Measurements from ENCODE around the gene TTLL10. TPM values are rescaled to one million over a fixed set of nuclear protein-coding genes. Genes with fewer than 3 reads are reported as not detected.

TTLL10 gene
- total RNA-seq, 1 donor from 2014 or later, result not detected

DNA sequence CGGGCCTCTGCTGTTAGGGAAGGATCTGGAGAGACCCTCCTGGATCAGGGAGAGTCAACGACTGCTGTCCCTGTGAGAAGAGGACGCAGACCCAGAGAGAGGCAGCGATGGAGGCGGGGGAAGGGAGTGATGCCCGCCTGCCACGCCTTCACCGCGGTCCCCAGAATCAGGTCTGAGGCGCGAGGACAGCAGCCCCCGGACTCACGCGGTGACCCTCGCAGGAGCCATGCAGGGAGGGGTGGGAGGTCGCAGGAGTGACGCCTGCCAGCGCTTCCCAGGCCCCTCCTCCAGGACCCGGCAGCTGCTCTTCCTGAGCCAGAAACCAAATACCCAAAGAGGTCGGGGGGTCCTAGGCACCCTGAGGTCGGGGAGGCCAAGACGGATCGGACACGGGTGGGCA, 46.5 kb downstream of the TTLL10 start:
- H3K36me3 ChIP-seq (ENCODE audit: control insufficient read depth, insufficient read depth, low read length), result peaks cover 1% of the 10 kb centered on the region
- H3K27me3 ChIP-seq (ENCODE audit: control insufficient read depth, insufficient read depth, low read length), result no peaks in the 10 kb centered on the region
- no peak for DNase-seq (ENCODE audit: low read depth)
- H3K4me3 ChIP-seq (ENCODE audit: low read depth, low read length), result no peak overlapping the region
- TF ChIP-seq, protein P1, sequence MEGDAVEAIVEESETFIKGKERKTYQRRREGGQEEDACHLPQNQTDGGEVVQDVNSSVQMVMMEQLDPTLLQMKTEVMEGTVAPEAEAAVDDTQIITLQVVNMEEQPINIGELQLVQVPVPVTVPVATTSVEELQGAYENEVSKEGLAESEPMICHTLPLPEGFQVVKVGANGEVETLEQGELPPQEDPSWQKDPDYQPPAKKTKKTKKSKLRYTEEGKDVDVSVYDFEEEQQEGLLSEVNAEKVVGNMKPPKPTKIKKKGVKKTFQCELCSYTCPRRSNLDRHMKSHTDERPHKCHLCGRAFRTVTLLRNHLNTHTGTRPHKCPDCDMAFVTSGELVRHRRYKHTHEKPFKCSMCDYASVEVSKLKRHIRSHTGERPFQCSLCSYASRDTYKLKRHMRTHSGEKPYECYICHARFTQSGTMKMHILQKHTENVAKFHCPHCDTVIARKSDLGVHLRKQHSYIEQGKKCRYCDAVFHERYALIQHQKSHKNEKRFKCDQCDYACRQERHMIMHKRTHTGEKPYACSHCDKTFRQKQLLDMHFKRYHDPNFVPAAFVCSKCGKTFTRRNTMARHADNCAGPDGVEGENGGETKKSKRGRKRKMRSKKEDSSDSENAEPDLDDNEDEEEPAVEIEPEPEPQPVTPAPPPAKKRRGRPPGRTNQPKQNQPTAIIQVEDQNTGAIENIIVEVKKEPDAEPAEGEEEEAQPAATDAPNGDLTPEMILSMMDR (IDR thresholded peaks at IDR 0.05; ENCODE audit: insufficient read depth, low read length, poor library complexity, severe bottlenecking), result no peak

DNA sequence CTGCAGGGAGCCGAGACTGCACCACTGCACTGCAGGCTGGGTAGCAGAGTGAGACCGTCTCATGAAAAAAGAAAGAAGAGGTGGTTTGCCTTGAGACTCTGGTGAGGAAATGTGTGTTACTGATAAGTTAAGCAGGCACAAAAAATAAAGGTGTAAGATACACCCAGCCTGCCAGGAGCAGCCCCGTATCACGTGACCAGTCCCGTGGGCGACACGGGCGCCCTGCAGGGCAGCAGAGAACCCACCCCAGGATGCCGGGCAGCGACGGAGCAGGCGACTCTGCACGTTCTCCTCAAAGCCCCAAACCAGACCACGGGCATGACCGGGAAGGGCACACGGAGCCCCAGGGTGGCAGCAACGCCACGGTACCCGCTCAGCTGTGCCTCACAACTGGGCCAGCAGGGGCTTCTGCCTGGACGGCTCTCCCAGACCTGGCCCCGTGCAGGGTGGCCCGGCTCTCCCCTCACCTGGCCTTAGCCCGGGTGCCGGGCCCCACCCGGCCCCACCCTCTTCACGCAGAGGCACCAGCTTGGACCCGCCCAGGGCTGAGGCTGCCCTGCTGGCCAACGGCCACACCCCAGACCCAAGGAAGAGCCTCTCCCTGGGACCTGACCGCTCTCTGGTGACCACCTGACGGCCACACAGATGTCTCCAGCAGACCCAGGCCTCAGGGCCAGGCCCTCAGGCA, 48.4 kb downstream of the TTLL10 start:
- Histone ChIP-seq H3K27me3 (ENCODE audit: control insufficient read depth, insufficient read depth, low read length) (no peaks in the 10 kb centered on the region), H3K36me3 (ENCODE audit: control insufficient read depth, insufficient read depth, low read length) (peaks cover 2% of the 10 kb centered on the region), H3K4me3 (ENCODE audit: low read depth, low read length) (no peak overlapping the region)
- TF ChIP-seq, protein P1 (IDR thresholded peaks at IDR 0.05; ENCODE audit: insufficient read depth, low read length, poor library complexity, severe bottlenecking), result no peak
- no peak for DNase-seq (ENCODE audit: low read depth)

DNA sequence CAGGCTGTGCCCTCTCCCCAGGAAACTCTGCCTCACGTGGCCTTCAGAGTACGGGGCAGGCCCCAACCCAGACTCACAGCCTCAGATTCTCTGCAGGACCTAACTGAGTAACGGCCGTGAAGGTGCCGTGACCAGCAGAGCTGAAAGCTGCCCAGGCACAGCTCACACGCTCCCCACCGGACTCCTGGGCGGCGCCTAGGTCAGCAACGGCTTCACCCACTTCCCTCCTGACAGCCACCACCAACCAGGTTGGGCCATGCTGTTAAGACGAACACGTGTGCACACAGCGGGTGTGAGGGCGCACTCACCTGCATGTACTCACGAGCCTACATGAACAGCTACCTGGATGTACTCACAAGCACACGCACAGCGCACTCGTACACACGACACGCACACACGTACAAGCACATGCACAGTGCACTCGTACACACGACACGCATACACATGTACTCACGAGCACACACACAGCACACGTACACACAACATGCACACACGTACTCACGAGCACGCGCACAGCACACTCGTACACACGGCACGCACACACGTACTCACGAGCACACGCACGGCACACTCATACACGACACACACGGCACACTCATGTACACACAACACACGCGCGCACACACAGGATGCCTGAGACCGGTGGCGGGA, 49.0 kb downstream of the TTLL10 start:
- no peaks in the 10 kb centered on the region for H3K27me3 ChIP-seq (ENCODE audit: control insufficient read depth, insufficient read depth, low read length)
- TF ChIP-seq, protein P1 (IDR thresholded peaks at IDR 0.05; ENCODE audit: insufficient read depth, low read length, poor library complexity, severe bottlenecking), result no peak
- H3K36me3 ChIP-seq (ENCODE audit: control insufficient read depth, insufficient read depth, low read length), result peaks cover 3% of the 10 kb centered on the region

DNA sequence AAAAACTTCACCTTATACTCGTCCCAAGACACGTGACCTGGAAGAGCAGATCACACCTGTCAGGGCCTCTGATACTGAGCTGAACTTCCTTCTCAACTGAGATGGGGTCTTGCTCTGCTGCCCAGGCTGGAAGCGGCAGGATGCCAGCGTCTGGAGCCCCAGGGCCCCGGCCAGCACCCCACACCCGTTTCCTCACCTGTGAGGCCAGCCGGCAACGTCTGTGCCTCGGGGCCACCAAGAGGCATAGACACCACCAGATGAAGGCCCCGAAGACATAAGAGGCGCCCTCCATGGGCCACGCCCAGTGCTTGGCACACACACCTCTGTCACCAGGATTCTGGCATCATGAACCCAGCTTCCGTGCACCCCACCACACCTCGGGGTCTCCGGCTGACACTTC, 49.6 kb downstream of the TTLL10 start:
- peaks cover 4% of the 10 kb centered on the region for H3K36me3 ChIP-seq (ENCODE audit: control insufficient read depth, insufficient read depth, low read length)
- TF ChIP-seq, protein P1 (IDR thresholded peaks at IDR 0.05; ENCODE audit: insufficient read depth, low read length, poor library complexity, severe bottlenecking), result no peak
- DNase-seq (ENCODE audit: low read depth), result no peak
- H3K4me3 ChIP-seq (ENCODE audit: low read depth, low read length), result no peak overlapping the region
- no peaks in the 10 kb centered on the region for H3K27me3 ChIP-seq (ENCODE audit: control insufficient read depth, insufficient read depth, low read length)

More for the DNA sequence above, 49.0 kb downstream of the TTLL10 start:
- no peak overlapping the region for H3K4me3 ChIP-seq (ENCODE audit: low read depth, low read length)
- no peak for DNase-seq (ENCODE audit: low read depth)

DNA sequence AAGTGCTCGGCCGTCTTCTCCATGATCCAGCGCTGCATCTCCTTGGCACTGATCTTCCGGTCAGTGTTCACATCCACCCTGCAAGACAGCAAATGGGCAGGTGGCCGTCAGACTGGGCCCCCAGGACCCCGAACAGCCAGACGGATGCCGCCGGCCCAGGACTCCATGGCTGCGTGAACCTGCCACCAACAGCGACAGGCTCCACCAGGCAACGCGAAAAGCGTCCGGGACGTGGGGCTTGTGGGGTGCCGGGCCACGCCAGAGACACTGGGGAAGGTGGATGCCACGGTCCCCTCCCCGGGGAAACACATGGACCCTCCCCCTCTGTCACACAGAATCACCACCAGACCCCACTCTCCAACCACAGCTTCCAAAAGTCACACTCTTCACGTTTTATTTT, 50.2 kb downstream of the TTLL10 start:
- Histone ChIP-seq H3K4me3 (ENCODE audit: low read depth, low read length) (no peak overlapping the region), H3K27me3 (ENCODE audit: control insufficient read depth, insufficient read depth, low read length) (no peaks in the 10 kb centered on the region), H3K36me3 (ENCODE audit: control insufficient read depth, insufficient read depth, low read length) (peaks cover 4% of the 10 kb centered on the region)
- DNase-seq (ENCODE audit: low read depth), result no peak
- TF ChIP-seq, protein P1 (IDR thresholded peaks at IDR 0.05; ENCODE audit: insufficient read depth, low read length, poor library complexity, severe bottlenecking), result no peak
